H54 (cell line): Measurements from ENCODE around the gene ZNF385B.
A peak's percentile ranks its signal among the peaks of the same experiment; 100 is the strongest.

Experiments used
- DNase-seq: peaks from one replicate; pipeline ENCODE4 v3.0.0; 2011; ENCODE audit warnings: low spot score, mixed read lengths; ENCODE audit not compliant: insufficient read length
- FAIRE-seq: peaks from 3 replicates; lab custom pipeline; 2011; peaks lifted over from hg19 to GRCh38; lab: Jason Lieb, UNC
- POLR2A ChIP-seq: IDR thresholded peaks from 2 replicates; pipeline ENCODE4 v1.6.1; 2011; ENCODE audit warnings: low read depth, mild to moderate bottlenecking, low read length

Gene ZNF385B

DNA sequence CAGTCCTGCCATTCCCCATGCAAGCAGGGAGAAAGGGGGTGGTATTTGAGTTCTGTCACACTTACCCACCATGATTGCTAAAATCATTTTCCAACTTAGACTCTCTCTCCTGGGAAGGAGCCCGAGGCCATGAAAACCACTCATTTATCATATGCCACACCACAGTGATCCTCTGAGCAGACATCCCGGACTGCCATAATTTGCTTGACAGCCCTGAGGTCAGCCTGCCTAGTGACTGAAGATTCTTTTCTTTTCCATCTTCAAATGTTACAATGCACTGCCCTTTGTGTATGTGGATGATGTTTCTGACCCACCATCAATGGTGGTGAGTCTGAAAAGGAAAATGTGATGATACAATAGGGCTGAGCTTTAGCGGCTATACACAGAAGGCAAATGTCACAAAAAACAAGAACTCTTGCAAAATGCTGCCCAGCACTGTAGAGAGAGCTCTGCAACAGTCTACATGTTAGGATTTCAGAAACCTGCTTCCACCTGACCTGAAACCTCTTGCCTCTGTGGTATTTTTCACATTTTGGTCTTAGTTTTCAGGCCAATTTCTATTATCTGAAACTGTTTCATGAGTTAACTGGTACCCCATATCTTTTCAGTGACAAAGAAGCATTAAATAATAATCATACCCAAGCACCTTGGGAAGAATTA, 272.8 kb downstream of the ZNF385B start:
- no peak for FAIRE-seq
- no peak for DNase-seq
- no peak for TF ChIP-seq POLR2A

DNA sequence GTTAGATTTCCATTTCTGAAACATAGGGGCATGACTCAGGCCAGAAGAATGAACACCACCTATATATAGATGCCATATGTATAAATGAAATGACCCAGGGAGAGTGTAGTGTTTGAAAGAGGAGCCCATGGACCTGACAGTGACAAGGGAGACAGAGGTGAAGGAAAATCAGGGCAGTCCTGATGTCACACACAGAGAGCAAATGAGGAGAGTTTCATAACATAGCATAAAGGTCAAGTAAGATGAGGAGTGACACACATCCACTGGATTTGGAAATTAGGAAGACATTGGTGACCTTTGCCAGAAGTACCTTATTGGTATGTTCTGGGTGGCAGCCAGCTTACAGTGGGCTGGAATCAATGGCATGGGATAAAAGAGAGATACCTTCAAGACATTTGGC, 276.7 kb downstream of the ZNF385B start:
- FAIRE-seq, result no peak
- TF ChIP-seq POLR2A, result no peak
- DNase-seq, result no peak

DNA sequence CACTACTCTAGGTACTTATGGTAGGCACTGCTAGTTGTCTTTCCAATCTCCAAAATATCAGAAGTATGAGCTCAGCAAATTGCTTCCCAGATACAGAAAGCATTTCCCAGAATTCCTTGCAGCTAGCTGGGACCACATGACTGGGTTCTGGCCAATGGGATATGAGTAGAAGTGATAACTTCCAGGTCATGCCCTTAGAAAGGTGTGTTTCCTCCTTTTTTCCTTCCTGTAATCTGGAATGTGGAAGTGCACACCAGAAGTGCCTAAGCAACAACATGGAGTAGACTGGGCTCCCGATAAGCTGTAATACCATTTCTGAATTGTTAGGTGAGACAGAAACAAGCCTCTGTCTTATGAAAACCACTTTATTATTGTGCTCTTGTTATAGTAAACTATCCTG, 279.8 kb downstream of the ZNF385B start:
- no peak for DNase-seq
- peak; percentile 20 for FAIRE-seq
- no peak for TF ChIP-seq POLR2A

DNA sequence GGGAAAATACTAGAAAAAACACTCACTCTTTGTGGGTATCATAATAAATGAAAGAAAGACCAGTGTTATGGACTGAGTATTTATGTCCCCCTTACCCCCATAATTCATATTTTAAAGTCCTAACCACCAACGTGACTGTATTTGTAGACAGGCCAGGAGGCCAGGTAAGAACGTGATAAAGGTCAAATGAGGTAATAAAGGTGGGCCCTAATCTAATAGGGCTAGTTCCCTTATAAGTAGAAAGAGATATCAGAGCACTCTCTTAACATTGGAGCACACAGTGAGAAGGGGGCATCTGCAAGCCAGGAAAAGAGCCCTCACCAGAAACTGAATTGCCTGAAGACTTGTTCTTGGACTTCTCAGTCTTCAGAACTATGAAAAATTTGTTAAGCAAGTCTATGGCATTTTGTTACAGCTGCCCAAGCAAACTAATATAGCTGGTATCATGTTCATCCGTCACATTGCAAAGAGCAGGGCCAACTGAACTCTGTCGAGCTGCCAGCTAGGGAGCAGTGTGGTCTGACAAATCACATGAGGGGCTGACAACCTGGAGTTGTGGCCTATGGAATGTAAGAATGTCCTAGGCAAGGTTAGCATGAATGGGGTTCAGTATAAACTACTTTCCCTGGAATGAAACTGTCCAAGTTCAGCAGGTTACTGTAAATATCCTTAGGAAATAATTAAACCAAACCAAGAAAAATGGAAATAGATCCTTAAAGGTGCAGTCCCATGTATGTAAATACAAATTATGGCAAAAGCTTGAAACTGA, 280.9 kb downstream of the ZNF385B start:
- no peak for FAIRE-seq
- TF ChIP-seq POLR2A, result no peak
- DNase-seq, result no peak

DNA sequence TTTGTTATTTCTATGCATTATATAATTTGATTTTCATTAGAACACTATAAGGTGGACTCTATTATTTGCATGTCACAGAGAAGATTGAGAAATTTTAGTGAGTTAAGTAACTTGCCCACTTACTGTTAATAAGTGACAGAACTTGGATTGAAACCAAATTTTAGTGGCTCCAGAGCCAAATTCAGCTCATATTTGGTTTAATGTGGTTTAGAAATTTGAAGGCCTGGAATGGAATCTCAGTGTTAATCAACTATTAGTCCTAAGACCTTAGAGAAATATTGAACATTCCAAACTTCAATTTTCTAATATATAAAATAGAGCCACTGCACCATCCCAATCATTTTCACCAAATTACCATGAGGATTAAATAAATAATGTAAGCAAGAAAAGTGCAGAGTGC, 281.6 kb downstream of the ZNF385B start:
- DNase-seq (no peak), FAIRE-seq (no peak)
- no peak for TF ChIP-seq POLR2A

DNA sequence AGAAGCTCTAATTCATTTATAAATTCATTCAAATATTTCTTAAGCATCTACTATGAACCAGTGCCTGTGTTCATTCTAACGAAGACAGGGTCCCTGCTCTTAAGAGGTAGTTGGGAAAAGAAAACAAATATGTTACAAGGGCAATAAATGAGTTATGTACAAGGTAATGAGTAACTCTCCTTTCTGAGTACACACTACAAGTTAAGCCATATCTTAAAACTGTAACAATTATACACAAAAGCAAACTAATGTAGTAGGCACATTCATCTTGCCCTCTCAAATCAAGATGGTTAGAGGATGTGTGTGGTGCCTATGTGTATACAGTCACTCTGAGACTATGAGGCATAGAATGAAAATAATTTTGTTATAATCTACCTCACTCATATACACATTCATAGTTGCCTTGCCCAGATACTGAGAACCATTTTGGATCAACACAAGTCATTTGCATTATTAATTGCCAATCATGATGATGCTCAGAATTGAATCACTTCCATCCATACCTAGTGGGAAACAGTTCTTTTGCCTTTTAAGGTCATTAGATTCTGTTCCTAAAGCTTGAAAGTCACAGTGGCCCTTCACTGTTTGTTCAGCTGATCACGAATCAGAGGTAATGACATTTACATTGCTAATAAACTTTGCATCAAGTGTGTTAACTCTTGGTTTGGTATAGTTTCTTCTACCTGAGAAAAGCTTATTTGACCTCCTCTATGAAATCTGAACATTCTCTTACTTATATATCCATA, 283.1 kb downstream of the ZNF385B start:
- FAIRE-seq, result no peak
- DNase-seq, result no peak
- TF ChIP-seq POLR2A, result no peak

DNA sequence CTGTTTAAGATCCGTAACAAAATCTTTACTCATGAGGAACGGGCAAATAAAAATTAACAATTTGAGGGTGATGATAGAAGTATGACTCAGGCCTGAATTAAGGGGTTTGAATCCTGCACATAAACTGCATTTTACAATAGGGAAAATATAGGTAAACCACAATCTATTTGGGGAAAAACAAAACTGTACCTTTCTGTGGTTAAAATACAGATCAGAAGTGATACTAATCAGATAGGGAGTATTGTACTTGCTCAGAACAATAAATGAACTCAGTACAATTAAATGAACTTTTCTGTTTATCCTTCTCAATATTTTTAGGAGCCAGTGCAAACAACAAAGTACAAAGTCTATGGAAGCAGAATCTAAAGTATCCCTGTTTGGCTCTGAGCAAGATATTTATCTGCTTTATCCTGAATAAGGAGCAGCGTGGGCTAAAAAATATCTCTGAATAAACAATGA, 287.3 kb downstream of the ZNF385B start:
- FAIRE-seq, result no peak
- no peak for DNase-seq
- no peak for TF ChIP-seq POLR2A

DNA sequence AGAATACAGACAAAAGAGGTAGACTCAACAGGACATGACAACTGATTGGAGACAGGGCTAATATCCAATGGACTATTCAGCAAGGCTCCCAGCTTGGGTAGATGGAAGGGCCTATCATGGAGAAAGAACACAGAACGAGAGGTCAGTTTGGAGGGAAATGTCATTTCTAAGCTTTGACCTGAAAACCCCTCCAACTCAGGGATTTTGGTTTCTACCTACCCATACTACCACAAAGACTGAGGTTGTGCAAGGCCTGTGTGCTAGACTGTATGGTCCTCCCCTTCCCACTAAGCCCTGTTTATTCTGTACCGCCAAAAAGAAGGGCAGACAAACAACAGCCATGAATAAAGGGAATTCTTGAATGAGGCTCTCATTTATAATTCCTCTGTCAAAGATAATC, 288.9 kb downstream of the ZNF385B start:
- TF ChIP-seq POLR2A, result no peak
- FAIRE-seq (no peak), DNase-seq (no peak)

DNA sequence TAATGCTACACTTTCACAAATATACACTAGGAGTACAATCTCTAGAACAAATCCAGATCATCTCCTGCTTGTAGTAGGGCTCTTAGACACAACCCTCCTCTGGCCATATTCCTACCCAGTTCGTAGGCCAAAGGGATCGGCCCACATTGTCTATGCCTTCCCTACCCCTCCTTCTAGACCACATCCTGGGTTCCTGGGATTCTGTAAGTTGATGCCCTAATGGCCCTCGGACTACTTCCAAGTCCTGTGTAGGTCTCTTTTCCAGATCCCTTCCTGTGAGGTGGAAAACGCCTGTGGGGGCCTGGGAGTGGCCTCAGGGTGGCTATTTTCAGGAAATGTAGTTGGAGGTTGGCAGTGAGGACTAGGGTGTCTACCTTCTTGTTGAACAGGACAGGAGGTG, 289.7 kb downstream of the ZNF385B start:
- no peak for TF ChIP-seq POLR2A
- FAIRE-seq (no peak), DNase-seq (no peak)

DNA sequence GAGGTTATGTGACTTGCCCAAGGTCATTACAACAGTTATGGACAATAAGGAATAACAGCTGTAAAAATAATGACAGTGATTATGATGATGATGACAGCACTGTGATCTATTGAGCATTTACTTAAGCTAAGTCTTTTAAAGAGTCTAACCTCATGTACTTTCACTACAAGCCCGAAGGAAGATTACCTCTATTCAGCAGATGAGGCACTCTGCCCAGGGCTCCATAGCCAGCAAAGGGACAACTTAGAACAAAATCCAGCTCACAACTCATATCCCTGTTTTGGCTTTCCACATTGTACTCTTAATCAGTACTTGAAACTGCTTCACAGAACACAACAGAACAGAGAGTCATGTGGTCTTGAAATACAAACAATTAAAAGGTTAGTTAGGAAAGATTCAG, 290.2 kb downstream of the ZNF385B start:
- FAIRE-seq (no peak), DNase-seq (no peak)
- no peak for TF ChIP-seq POLR2A

DNA sequence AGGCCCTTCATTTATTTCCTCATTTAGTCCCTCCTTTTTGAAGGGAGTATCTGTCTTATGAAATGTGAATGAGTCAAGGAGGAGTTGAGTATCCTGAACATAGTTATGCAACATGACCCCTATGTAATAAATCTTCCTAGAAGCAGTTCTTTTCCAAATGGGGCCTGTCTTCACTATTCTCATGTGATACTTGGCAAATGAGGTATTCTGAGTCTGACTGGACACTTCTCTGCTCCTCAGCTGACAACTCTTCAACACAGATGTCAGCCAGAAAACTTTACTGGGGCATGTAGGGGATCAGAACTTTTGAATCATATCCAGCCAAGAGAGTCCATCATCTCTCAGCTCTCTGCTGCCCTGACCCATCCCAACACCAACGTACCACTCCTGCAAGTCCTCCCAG, 291.6 kb downstream of the ZNF385B start:
- no peak for TF ChIP-seq POLR2A
- DNase-seq, result no peak
- FAIRE-seq, result no peak

DNA sequence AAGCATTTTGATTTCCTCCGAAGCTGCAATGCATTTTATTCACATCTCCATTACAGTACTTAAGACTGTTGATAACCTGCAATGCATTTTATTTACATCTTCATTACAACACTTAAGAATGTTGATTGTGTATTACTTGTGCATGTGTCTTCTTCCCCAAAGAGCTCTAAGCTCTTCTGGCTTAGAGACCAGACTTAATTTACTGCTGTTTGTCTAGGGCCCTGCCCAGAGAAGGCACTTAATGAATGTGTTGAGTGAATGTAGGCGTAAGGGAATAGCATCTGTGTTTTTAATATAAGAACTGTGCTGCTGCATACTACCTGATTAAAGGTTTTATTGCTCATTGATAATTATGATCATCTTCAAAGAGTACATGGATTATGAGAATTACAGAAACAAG, 295.6 kb downstream of the ZNF385B start:
- DNase-seq (no peak), FAIRE-seq (no peak)
- TF ChIP-seq POLR2A, result no peak

DNA sequence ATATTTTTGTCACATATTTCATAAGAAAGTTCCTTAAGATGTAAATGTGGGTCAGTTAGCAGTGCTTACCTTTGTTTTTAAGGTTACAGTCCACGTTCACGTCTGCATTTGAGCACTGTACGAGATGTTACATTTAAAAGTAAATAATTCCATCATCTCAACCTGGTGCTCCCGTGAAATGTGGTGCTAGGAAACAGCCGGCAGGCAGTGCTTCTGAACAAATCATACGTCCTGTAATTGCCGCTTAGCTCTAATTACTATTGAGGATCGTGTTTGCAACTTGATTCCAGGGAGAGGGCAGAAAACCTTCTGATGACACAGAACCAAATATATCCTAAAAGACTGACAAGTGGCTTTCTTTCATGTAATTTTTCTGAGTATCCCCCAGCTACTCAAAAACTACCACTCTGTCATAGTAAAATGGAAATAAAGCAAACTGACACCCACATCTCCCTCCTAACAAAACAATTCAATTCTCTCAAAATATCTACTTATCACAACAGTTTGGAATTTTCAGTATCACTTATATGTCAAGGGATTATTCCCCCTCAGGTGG, 299.0 kb downstream of the ZNF385B start:
- no peak for TF ChIP-seq POLR2A
- FAIRE-seq (no peak), DNase-seq (no peak)

DNA sequence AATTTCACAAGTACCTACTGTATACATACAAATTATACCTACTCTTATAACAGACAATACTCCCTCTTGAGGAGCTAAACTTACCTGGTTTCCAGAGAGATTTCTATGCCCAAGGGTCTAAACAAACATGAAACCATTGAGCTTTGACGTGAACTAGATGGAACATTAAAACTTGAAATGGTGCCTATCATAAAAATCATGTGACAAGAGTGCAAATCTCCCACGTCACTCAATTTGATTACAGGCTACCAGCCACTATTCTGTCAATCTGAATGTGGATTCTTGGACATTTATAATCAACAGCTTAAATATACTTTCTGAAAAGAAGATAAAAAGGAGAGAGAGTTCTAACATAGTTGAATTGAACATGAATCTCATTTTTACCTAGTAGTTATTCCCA, 299.7 kb downstream of the ZNF385B start:
- no peak for TF ChIP-seq POLR2A
- DNase-seq (no peak), FAIRE-seq (no peak)

DNA sequence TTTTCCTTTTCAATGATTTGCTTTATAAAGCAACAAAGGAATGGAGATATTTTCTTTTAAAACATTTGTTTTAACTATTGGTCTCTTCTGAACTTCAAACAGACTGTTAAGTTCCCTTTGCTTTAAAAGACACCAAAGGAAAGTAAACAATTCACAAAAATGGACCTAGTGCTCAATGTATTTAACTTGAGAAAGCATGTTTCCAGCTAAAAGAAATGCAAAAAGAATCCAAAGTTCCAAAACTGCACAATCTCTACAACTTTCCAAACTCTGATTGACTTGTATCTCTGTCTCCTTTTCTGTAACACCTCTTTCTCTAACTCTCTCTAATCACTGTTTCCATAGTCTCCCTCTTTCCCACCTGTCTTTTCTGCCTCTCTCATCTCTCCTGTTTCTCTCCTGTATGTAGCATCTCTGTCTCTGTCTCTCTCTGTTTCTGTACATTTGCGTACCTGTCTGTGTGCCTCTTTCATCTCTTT, 301.1 kb downstream of the ZNF385B start:
- FAIRE-seq (no peak), DNase-seq (no peak)
- TF ChIP-seq POLR2A, result no peak
